SK-N-SH treated with all-trans-retinoic acid at 6 μM for 48 hours (cell line): ENCODE measurements around the gene CILP2.

ENCODE experiments used
- ATAC-seq: fragments of 200-7000 bp; cut with Tn5 transposase; 3 replicates; pipeline ENCODE4 v1.9.1; 2020; ENCODE audit warnings: mild to moderate bottlenecking, moderate library complexity
- ARNTL ChIP-seq: fragments of 450-650 bp; formaldehyde crosslinking; IDR thresholded peaks from 2 replicates; pipeline ENCODE4 v1.5.0; 2020; ENCODE audit warnings: low read depth, mild to moderate bottlenecking, moderate library complexity, borderline replicate concordance
- BACH2 ChIP-seq: fragments of 250-450 bp; sonication (Bioruptor Pico); IDR thresholded peaks from 2 replicates; pipeline ENCODE4 v1.9.0; 2021; ENCODE audit warnings: mild to moderate bottlenecking, borderline replicate concordance
- CSDC2 ChIP-seq: fragments of 250-450 bp; sonication (Bioruptor Pico); IDR thresholded peaks from 2 replicates; pipeline ENCODE4 v1.5.0; 2020; ENCODE audit warnings: mild to moderate bottlenecking, moderate library complexity
- CSRNP3 ChIP-seq: fragments of 250-450 bp; sonication (Bioruptor Pico); IDR thresholded peaks from 2 replicates; pipeline ENCODE4 v1.5.1; 2021; ENCODE audit warnings: mild to moderate bottlenecking, moderate library complexity
- GLIS3 ChIP-seq: fragments of 250-450 bp; sonication (Bioruptor Pico); IDR thresholded peaks from 2 replicates; pipeline ENCODE4 v1.5.0; 2020; ENCODE audit warnings: mild to moderate bottlenecking, moderate library complexity
- ISL1 ChIP-seq: fragments of 250-450 bp; sonication (Bioruptor Pico); IDR thresholded peaks from 2 replicates; pipeline ENCODE4 v2.1.2; 2022; ENCODE audit warnings: mild to moderate bottlenecking, moderate library complexity
- OSR1 ChIP-seq: fragments of 250-450 bp; sonication (Bioruptor Pico); IDR thresholded peaks from 2 replicates; pipeline ENCODE4 v1.8.0; 2022; ENCODE audit warnings: moderate library complexity, mild to moderate bottlenecking, inconsistent platforms
- PATZ1 ChIP-seq: fragments of 250-450 bp; sonication (Bioruptor Pico); IDR thresholded peaks from 2 replicates; pipeline ENCODE4 v1.8.0; 2020; ENCODE audit warnings: mild to moderate bottlenecking, moderate library complexity, borderline replicate concordance
- PPARA ChIP-seq: fragments of 250-450 bp; sonication (Bioruptor Pico); IDR thresholded peaks from 2 replicates; pipeline ENCODE4 v1.5.0; 2020; ENCODE audit warnings: mild to moderate bottlenecking, borderline replicate concordance
- RARB ChIP-seq: fragments of 250-450 bp; sonication (Bioruptor Pico); IDR thresholded peaks from 2 replicates; pipeline ENCODE4 v1.8.0; 2021; ENCODE audit warnings: mild to moderate bottlenecking, moderate library complexity
- SNAI2 ChIP-seq: fragments of 250-450 bp; sonication (Bioruptor Pico); IDR thresholded peaks from 2 replicates; pipeline ENCODE4 v1.5.0; 2020; ENCODE audit warnings: mild to moderate bottlenecking, moderate library complexity
- TCF4 ChIP-seq: fragments of 250-450 bp; sonication (Bioruptor Pico); IDR thresholded peaks from 2 replicates; pipeline ENCODE4 v1.8.0; 2021; ENCODE audit warnings: mild to moderate bottlenecking, moderate library complexity, borderline replicate concordance
- TOX ChIP-seq: fragments of 250-450 bp; sonication (Bioruptor Pico); IDR thresholded peaks from 2 replicates; pipeline ENCODE4 v1.8.0; 2021; ENCODE audit warnings: mild to moderate bottlenecking, moderate library complexity, borderline replicate concordance
- TSHZ2 ChIP-seq: fragments of 250-450 bp; sonication (Bioruptor Pico); IDR thresholded peaks from 2 replicates; pipeline ENCODE4 v1.5.0; 2020; ENCODE audit warnings: mild to moderate bottlenecking, moderate library complexity
- ZC3H10 ChIP-seq: fragments of 250-450 bp; sonication (Bioruptor Pico); IDR thresholded peaks from 2 replicates; pipeline ENCODE4 v1.5.1; 2021; ENCODE audit warnings: mild to moderate bottlenecking, moderate library complexity
- ZFP3 ChIP-seq: fragments of 250-450 bp; sonication (Bioruptor Pico); IDR thresholded peaks from 2 replicates; pipeline ENCODE4 v1.5.0; 2020; ENCODE audit warnings: mild to moderate bottlenecking, moderate library complexity
- ZFP30 ChIP-seq: fragments of 450-650 bp; formaldehyde crosslinking; IDR thresholded peaks from 2 replicates; pipeline ENCODE4 v1.5.0; 2022; ENCODE audit warnings: mild to moderate bottlenecking, moderate library complexity
- ZNF70 ChIP-seq: fragments of 450-650 bp; formaldehyde crosslinking; IDR thresholded peaks from 2 replicates; pipeline ENCODE4 v1.5.0; 2020; ENCODE audit warnings: mild to moderate bottlenecking, moderate library complexity
- ZNF8 ChIP-seq: fragments of 450-650 bp; formaldehyde crosslinking; IDR thresholded peaks from 2 replicates; pipeline ENCODE4 v1.5.0; 2020; ENCODE audit warnings: mild to moderate bottlenecking, moderate library complexity

The CILP2 gene

GRCh38 chr19:19525611-19526380, 12.3 kb upstream of the CILP2 start:
- ATAC-seq: no peak
- TF ChIP-seq TCF4 (CRISPR knock-in tag): no peak

- ATAC-seq: no peak
- TF ChIP-seq TOX (no peak), ZC3H10 (no peak), RARB (CRISPR knock-in tag) (no peak), PPARA (CRISPR knock-in tag) (no peak), ZNF70 (CRISPR knock-in tag) (no peak), PATZ1 (CRISPR knock-in tag) (no peak), GLIS3 (no peak), OSR1 (CRISPR knock-in tag) (no peak), ZFP30 (no peak), CSRNP3 (no peak), TCF4 (CRISPR knock-in tag) (no peak), BACH2 (CRISPR knock-in tag) (no peak)
These were observed 11.3 kb upstream of the CILP2 start for GRCh38 chr19:19526581-19527370.

GRCh38 chr19:19527371-19527656, 10.8 kb upstream of the CILP2 start:
- ATAC-seq: no peak
- no peak for TF ChIP-seq ZC3H10

- no peak for ATAC-seq
- TF ChIP-seq CSDC2 (CRISPR knock-in tag): no peak
- no peak for TF ChIP-seq PATZ1 (CRISPR knock-in tag)
- TF ChIP-seq ZNF8: no peak
- no peak for TF ChIP-seq TSHZ2 (CRISPR knock-in tag)
- TF ChIP-seq ISL1 (CRISPR knock-in tag): no peak
- no peak for TF ChIP-seq SNAI2 (CRISPR knock-in tag)
- no peak for TF ChIP-seq ARNTL (CRISPR knock-in tag)
- no peak for TF ChIP-seq BACH2 (CRISPR knock-in tag)
- TF ChIP-seq RARB (CRISPR knock-in tag): no peak
- no peak for TF ChIP-seq ZNF70 (CRISPR knock-in tag)
- TF ChIP-seq PPARA (CRISPR knock-in tag): no peak
- TF ChIP-seq TCF4 (CRISPR knock-in tag): no peak
- no peak for TF ChIP-seq GLIS3
- TF ChIP-seq CSRNP3: no peak
- no peak for TF ChIP-seq ZC3H10
- TF ChIP-seq ZFP3 (CRISPR knock-in tag): no peak
These were observed 10.1 kb upstream of the CILP2 start for GRCh38 chr19:19527674-19528625.
